Panc1 (cell line): Measurements from ENCODE around the gene MIEN1. TPM values are rescaled to one million over a fixed set of nuclear protein-coding genes. Genes with fewer than 3 reads are reported as not detected.

Source experiments
- ATAC-seq: fragments of 200-7000 bp; cut with Tn5 transposase; 2 replicates; pipeline ENCODE4 v1.9.1; 2020; ENCODE audit warnings: mild to moderate bottlenecking, moderate library complexity
- BruUV-seq: library from RNA; stranded (reverse); fragments of 400-500 nt; replicated peaks from 2 replicates; lab custom pipeline; 2021; lab: Mats Ljungman, UMichigan
- CTCF ChIA-PET: fragments of 300-600 bp; sonication (Branson Sonifier 250); formaldehyde crosslinking; loops from one replicate; lab custom pipeline; 2022; ENCODE audit warnings: antibody characterized with exemption; lab: Charles Lee
- POLR2A ChIA-PET: fragments of 300-600 bp; sonication (Branson Sonifier 250); formaldehyde crosslinking; loops from one replicate; lab custom pipeline; 2022; ENCODE audit warnings: antibody characterized with exemption; lab: Charles Lee
- DNase-seq: peaks from one replicate; pipeline ENCODE4 v3.0.0-alpha.2; 2010; ENCODE audit warnings: low read depth, low spot score
- H3K27ac ChIP-seq: 2 replicates; pipeline ENCODE4 v1.5.1; 2011; ENCODE audit warnings: mild to moderate bottlenecking, low read length, inconsistent platforms
- H3K27me3 ChIP-seq: fragments of 200-500 bp; sonication (Bioruptor generic); 2 replicates; pipeline ENCODE4 v1.6.0; 2014; ENCODE audit warnings: low read length, inconsistent platforms; ENCODE audit not compliant: control insufficient read depth, insufficient read depth
- H3K36me3 ChIP-seq: fragments of 200-500 bp; sonication (Bioruptor generic); 2 replicates; pipeline ENCODE4 v1.5.1; 2014; ENCODE audit warnings: inconsistent platforms, mild to moderate bottlenecking, low read length, moderate library complexity; ENCODE audit not compliant: control insufficient read depth, insufficient read depth
- H3K4me1 ChIP-seq: 2 replicates; pipeline ENCODE4 v1.5.1; 2011; ENCODE audit warnings: inconsistent platforms, mild to moderate bottlenecking, low read length, moderate library complexity; ENCODE audit not compliant: control insufficient read depth, insufficient read depth
- H3K4me3 ChIP-seq, 2 experiments: 2 replicates each; pipeline ENCODE4 v1.5.1; 2011 to 2012; ENCODE audit warnings: low read depth in 2 of 2, low read length in 2 of 2, mild to moderate bottlenecking in 2 of 2, inconsistent platforms in 1 of 2, moderate library complexity in 1 of 2
- H3K9me3 ChIP-seq: fragments of 200-500 bp; sonication (Bioruptor generic); 2 replicates; pipeline ENCODE4 v1.5.1; 2014; ENCODE audit warnings: low read depth, mild to moderate bottlenecking, inconsistent platforms, low read length, moderate library complexity; ENCODE audit not compliant: control insufficient read depth, insufficient read depth
- CTCF ChIP-seq: fragments of 450-650 bp; IDR thresholded peaks from 2 replicates; pipeline ENCODE4 v1.5.1; 2017; ENCODE audit warnings: mild to moderate bottlenecking
- POLR2AphosphoS5 ChIP-seq: IDR thresholded peaks from 2 replicates; pipeline ENCODE4 v1.6.1; 2012; ENCODE audit warnings: mild to moderate bottlenecking, low read depth, low read length, moderate library complexity
- REST ChIP-seq, 2 experiments: IDR thresholded peaks; 2 replicates each; pipeline ENCODE4 v1.6.1; 2011 to 2012; ENCODE audit warnings: low read depth in 2 of 2, control low read depth in 1 of 2, low read length in 1 of 2, mild to moderate bottlenecking in 1 of 2, moderate library complexity in 1 of 2; ENCODE audit not compliant: insufficient read depth in 1 of 2
- SIN3A ChIP-seq: IDR thresholded peaks from 2 replicates; pipeline ENCODE4 v1.6.1; 2012; ENCODE audit warnings: low read depth, mild to moderate bottlenecking, low read length, moderate library complexity, borderline replicate concordance; ENCODE audit not compliant: insufficient read depth
- TCF7L2 ChIP-seq: IDR thresholded peaks from 2 replicates; pipeline ENCODE4 v1.6.1; 2011; ENCODE audit warnings: mild to moderate bottlenecking, low read depth, low read length, inconsistent platforms
- in situ Hi-C: cut with HindIII; loops from 2 replicates; pipeline ENCODE4 v1.10.0; 2016; ENCODE audit warnings: low sequenced_read_pairs, low pct_unique_long_range_greater_than_20kb
- intact Hi-C: fragments of 100-400 bp; cut with micrococcal nuclease; formaldehyde crosslinking; loops from one replicate; pipeline ENCODE4 v1.10.0; 2022; ENCODE audit not compliant: unreplicated experiment
- total RNA-seq: library from RNA; stranded (reverse); gene quantifications from one replicate; pipeline ENCODE4 v1.2.1, GENCODE V29; 2021; ENCODE audit not compliant: unreplicated experiment

Gene MIEN1
- total RNA-seq, 1 experiment from 2014 or later, result 103 TPM

GRCh38 chr17:39744075-39744835, 13.9 kb upstream of the MIEN1 start:
- TF ChIP-seq CTCF, result no peak
- TF ChIP-seq TCF7L2, result no peak
- TF ChIP-seq POLR2AphosphoS5, result no peak
- intact Hi-C loops (no loop called here), in situ Hi-C loops (no loop called here)
- CTCF ChIA-PET, result no interaction called here
- H3K4me1 ChIP-seq, result peaks cover 22% of the 10 kb centered on the region
- DNase-seq, result no peak
- no peak overlapping the region for H3K27ac ChIP-seq
- POLR2A ChIA-PET, result no interaction called here
- BruUV-seq, result no TSS peak
- H3K27me3 ChIP-seq, result no peaks in the 10 kb centered on the region
- H3K4me3 ChIP-seq, result no peak overlapping the region
- H3K9me3 ChIP-seq, result no peaks in the 10 kb centered on the region
- H3K36me3 ChIP-seq, result no peaks in the 10 kb centered on the region
- ATAC-seq, result no peak

- CTCF ChIA-PET, result no interaction called here
- intact Hi-C loops, result no loop called here
- POLR2A ChIA-PET, result no interaction called here
- no peak for TF ChIP-seq CTCF
- Histone ChIP-seq H3K9me3 (no peaks in the 10 kb centered on the region), H3K27ac (no peak overlapping the region), H3K36me3 (no peaks in the 10 kb centered on the region; the same call in 1 of the 2 replicates), H3K4me3 (no peak overlapping the region), H3K27me3 (no peaks in the 10 kb centered on the region), H3K4me1 (peaks cover 30% of the 10 kb centered on the region)
- in situ Hi-C loops, result no loop called here
- no peak for DNase-seq
- no TSS peak for BruUV-seq
- ATAC-seq, result no peak
Observed at GRCh38 chr17:39742856-39743436, 12.6 kb upstream of the MIEN1 start.

- intact Hi-C loops (no loop called here), in situ Hi-C loops (no loop called here)
- Histone ChIP-seq H3K36me3 (no peaks in the 10 kb centered on the region; the same call in 1 of the 2 replicates), H3K9me3 (no peaks in the 10 kb centered on the region), H3K4me3 (no peak overlapping the region), H3K27ac (no peak overlapping the region), H3K27me3 (no peaks in the 10 kb centered on the region), H3K4me1 (peaks cover 32% of the 10 kb centered on the region)
- ChIA-PET POLR2A (no interaction called here), CTCF (no interaction called here)
- DNase-seq, result no peak
- BruUV-seq, result no TSS peak
- no peak for TF ChIP-seq POLR2AphosphoS5
- TF ChIP-seq REST (IDR thresholded peaks at IDR 0.05; ENCODE audit: insufficient read depth in 1 of 2, low read depth in 2 of 2, low read length in 1 of 2), result no peak
- TF ChIP-seq SIN3A, result no peak
- TF ChIP-seq TCF7L2, result no peak
- TF ChIP-seq CTCF, result no peak
- ATAC-seq, result no peak
Observed at GRCh38 chr17:39742126-39742855, 12.0 kb upstream of the MIEN1 start.
